Hepatocyte (in vitro differentiated cells): ENCODE measurements around the gene TMOD2.

ENCODE experiments used
- CTCF ChIP-seq: fragments of 200-600 bp; sonication (generic); IDR thresholded peaks from 2 replicates; pipeline ENCODE4 v1.5.1; 2016; ENCODE audit warnings: antibody characterized with exemption, mild to moderate bottlenecking; ENCODE audit not compliant: poor library complexity
- EZH2 ChIP-seq: fragments of 200-600 bp; sonication (generic); IDR thresholded peaks from 2 replicates; pipeline ENCODE4 v1.6.1; 2016; ENCODE audit warnings: antibody characterized with exemption, mild to moderate bottlenecking, borderline replicate concordance

- no peak for TF ChIP-seq CTCF
- no peak for TF ChIP-seq EZH2
Observed at GRCh38 chr15:51766341-51766740, 14.9 kb downstream of the TMOD2 start.
